LNCaP clone FGC (cell line): Measurements from ENCODE around the gene SNX6.
"Not testable (repeated sequence)": the region's sequence is repeated elsewhere in the genome, so short reads cannot be mapped to it uniquely, and the experiment has no call there.

Experiments used
- DNase-seq: peaks from one replicate; pipeline ENCODE4 v3.0.0-alpha.2; 2011; ENCODE audit warnings: low read depth
- H3K4me3 ChIP-seq: 2 replicates; pipeline ENCODE4 v1.5.1; 2011; ENCODE audit warnings: mild to moderate bottlenecking, low read depth, low read length, control low read depth
- TF ChIP-seq, protein P1 (sequence below): IDR thresholded peaks from 2 replicates; pipeline ENCODE4 v1.5.1; 2012; ENCODE audit warnings: mild to moderate bottlenecking; ENCODE audit not compliant: control insufficient read depth, insufficient read depth; ENCODE audit errors: extremely low read depth

The SNX6 gene

GRCh38 chr14:34650786-34651584 is 21.0 kb upstream of the SNX6 start:
- no peak overlapping the region for H3K4me3 ChIP-seq
- no peak for DNase-seq
- TF ChIP-seq, protein P1, sequence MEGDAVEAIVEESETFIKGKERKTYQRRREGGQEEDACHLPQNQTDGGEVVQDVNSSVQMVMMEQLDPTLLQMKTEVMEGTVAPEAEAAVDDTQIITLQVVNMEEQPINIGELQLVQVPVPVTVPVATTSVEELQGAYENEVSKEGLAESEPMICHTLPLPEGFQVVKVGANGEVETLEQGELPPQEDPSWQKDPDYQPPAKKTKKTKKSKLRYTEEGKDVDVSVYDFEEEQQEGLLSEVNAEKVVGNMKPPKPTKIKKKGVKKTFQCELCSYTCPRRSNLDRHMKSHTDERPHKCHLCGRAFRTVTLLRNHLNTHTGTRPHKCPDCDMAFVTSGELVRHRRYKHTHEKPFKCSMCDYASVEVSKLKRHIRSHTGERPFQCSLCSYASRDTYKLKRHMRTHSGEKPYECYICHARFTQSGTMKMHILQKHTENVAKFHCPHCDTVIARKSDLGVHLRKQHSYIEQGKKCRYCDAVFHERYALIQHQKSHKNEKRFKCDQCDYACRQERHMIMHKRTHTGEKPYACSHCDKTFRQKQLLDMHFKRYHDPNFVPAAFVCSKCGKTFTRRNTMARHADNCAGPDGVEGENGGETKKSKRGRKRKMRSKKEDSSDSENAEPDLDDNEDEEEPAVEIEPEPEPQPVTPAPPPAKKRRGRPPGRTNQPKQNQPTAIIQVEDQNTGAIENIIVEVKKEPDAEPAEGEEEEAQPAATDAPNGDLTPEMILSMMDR = no peak

GRCh38 chr14:34650006-34650405 is 20.1 kb upstream of the SNX6 start:
- H3K4me3 ChIP-seq, DNase-seq: not testable (repeated sequence)

DNA sequence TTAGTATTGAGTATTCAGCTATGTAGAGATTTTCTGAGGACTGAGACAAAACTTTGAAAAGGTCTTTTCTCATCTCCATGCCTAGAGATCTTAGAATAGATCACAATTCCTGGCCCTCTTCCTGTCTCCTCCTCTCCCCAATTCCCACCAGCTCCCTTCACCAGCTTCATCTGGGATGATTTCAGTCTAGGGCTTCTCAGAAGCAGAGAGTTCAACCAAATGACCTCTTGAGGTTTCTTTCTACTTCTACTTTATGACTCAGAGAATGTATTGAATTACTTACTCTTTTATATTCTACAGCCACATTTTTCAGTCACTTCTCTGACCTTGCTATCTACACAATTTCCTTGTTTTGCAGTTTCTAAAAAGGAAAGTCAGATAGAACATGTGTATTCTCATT is 19.4 kb upstream of the SNX6 start:
- TF ChIP-seq, protein P1 = no peak
- no peak for DNase-seq
- no peak overlapping the region for H3K4me3 ChIP-seq

GRCh38 chr14:34646570-34647255 is 16.8 kb upstream of the SNX6 start:
- TF ChIP-seq, protein P1 = no peak
- DNase-seq = no peak
- H3K4me3 ChIP-seq = no peak overlapping the region

- H3K4me3 ChIP-seq = no peak overlapping the region
- TF ChIP-seq, protein P1 = no peak
- DNase-seq = no peak
Observed at GRCh38 chr14:34643361-34643760, 13.4 kb upstream of the SNX6 start.

DNA sequence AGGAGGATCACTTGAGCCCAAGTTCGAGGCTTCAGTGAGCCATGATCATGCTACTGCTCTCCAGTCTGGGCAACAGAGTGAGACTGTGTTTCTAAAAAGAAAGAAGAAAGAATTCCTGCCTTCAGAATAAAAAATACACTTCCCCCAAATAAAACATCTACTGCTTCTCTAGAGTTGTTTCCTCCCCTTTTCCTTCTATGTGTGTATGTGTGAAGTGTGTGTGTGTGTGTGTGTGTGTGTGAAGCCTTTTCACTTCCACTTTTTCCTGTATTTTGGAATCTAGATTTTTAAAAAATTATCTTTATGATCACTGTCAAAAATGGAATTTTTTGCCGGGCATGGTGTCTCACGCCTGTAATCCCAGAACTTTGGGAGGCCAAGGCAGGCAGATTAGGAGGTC is 12.6 kb upstream of the SNX6 start:
- H3K4me3 ChIP-seq = no peak overlapping the region
- TF ChIP-seq, protein P1 = no peak
- no peak for DNase-seq

GRCh38 chr14:34640826-34641225 is 10.9 kb upstream of the SNX6 start:
- no peak overlapping the region for H3K4me3 ChIP-seq
- TF ChIP-seq, protein P1 = no peak
- no peak for DNase-seq

DNA sequence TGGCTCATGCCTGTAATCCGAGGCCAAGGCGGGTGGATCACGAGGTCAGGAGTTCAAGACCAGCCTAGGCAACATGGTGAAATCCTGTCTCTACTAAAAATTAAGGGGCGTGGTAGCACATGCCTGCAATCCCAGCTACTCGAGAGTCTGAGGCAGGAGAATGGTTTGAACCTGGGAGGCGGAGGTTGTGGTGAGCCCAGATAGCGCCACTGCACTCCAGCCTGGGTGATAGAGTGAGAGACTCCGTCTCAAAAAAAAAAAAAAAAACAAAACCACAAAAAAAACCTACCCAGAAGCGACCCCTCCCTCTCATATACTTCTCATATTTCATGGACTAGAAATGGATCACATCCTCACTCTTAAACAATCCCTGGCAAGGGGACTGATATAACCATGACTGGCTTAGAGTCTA is 4.4 kb upstream of the SNX6 start:
- DNase-seq, H3K4me3 ChIP-seq: not testable (repeated sequence)
